SH-SY5Y (cell line): Measurements from ENCODE around the gene XKR7.

Source experiments
- GATA2 ChIP-seq: IDR thresholded peaks from 2 replicates; pipeline ENCODE4 v1.6.1; 2011; ENCODE audit warnings: mild to moderate bottlenecking, low read depth, low read length
- GATA3 ChIP-seq: IDR thresholded peaks from 2 replicates; pipeline ENCODE4 v1.6.1; 2011; ENCODE audit warnings: low read depth, mild to moderate bottlenecking, low read length, moderate library complexity

- TF ChIP-seq GATA2 (no peak), GATA3 (no peak)
Observed at GRCh38 chr20:32031007-32031958, 63.3 kb downstream of the XKR7 start.
